K562 (cell line): ENCODE data around the gene ADPRM. TPM values are rescaled to one million over a fixed set of nuclear protein-coding genes. Genes with fewer than 3 reads are reported as not detected.

Source experiments
- ATAC-seq: fragments of 200-7000 bp; cut with Tn5 transposase; 3 replicates; pipeline ENCODE4 v1.9.1; 2020; ENCODE audit warnings: moderate library complexity
- BruUV-seq: library from RNA; stranded (reverse); fragments of 400-500 nt; replicated peaks from 2 replicates; lab custom pipeline; 2021; lab: Mats Ljungman, UMichigan
- CTCF ChIA-PET: fragments of 300-600 bp; formaldehyde crosslinking; extraction: SDS; loops from one replicate; lab custom pipeline; 2021; ENCODE audit warnings: low intra/inter-chr PET ratio; lab: Yijun Ruan, JAX
- POLR2A ChIA-PET: fragments of 300-600, 350-650 bp; sonication (Branson Sonifier 250); formaldehyde crosslinking; extraction: SDS; loops from one replicate; lab custom pipeline; 2021; ENCODE audit warnings: antibody characterized with exemption, inconsistent platforms; lab: Yijun Ruan, JAX
- DNase-seq, 4 experiments: peaks; one replicate each; pipeline versions ENCODE4 v3.0.0 to v3.0.0-alpha.2; 2011 to 2018; ENCODE audit warnings: low spot score in 3 of 4, mixed read lengths in 3 of 4; ENCODE audit errors: extremely low read depth in 1 of 4
- FAIRE-seq: peaks from 2 replicates; lab custom pipeline; 2011; peaks lifted over from hg19 to GRCh38; lab: Jason Lieb, UNC
- H2AFZ ChIP-seq: 2 replicates; pipeline ENCODE4 v1.6.0; 2011; ENCODE audit warnings: low read depth, low read length, control low read depth, inconsistent platforms
- H3K27ac ChIP-seq: fragments of 200-600 bp; 3 replicates; pipeline ENCODE4 v1.8.0; 2011; ENCODE audit warnings: low read depth, mild to moderate bottlenecking, control low read depth, inconsistent platforms, low read length, moderate library complexity, mixed read lengths; ENCODE audit errors: extremely low read depth
- H3K27me3 ChIP-seq, 2 experiments: fragments of 300-600 bp in 1 of 2; 2 replicates in 1 of 2; 3 replicates in 1 of 2; pipeline versions ENCODE4 v1.6.0 to v1.8.0; 2011; ENCODE audit warnings: inconsistent platforms in 2 of 2, low read length in 2 of 2, mild to moderate bottlenecking in 1 of 2, mixed read lengths in 1 of 2, moderate library complexity in 1 of 2; ENCODE audit not compliant: control insufficient read depth in 2 of 2, insufficient read depth in 2 of 2
- H3K36me3 ChIP-seq: fragments of 300-600 bp; 3 replicates; pipeline ENCODE4 v1.8.0; 2011; ENCODE audit warnings: mild to moderate bottlenecking, low read length, inconsistent platforms; ENCODE audit not compliant: control insufficient read depth, insufficient read depth
- H3K4me1 ChIP-seq, 2 experiments: fragments of 200-600 bp in 1 of 2; replicated peaks in 1 of 2; 2 replicates in 1 of 2; 3 replicates in 1 of 2; pipeline versions ENCODE4 v1.5.1 to v1.8.0; 2011; ENCODE audit warnings: inconsistent platforms in 2 of 2, low read length in 2 of 2, mild to moderate bottlenecking in 1 of 2, mixed read lengths in 1 of 2, moderate library complexity in 1 of 2; ENCODE audit not compliant: control insufficient read depth in 2 of 2, insufficient read depth in 2 of 2
- H3K4me2 ChIP-seq: 2 replicates; pipeline ENCODE4 v1.6.1; 2011; ENCODE audit warnings: low read length, control low read depth, inconsistent platforms, mixed read lengths; ENCODE audit not compliant: insufficient read depth
- H3K4me3 ChIP-seq: fragments of 200-600 bp; sonication (generic), shearing (Covaris generic); 2 replicates; pipeline ENCODE4 v1.5.1; 2016; ENCODE audit warnings: control low read depth, inconsistent platforms
- H3K79me2 ChIP-seq: fragments of 200-600 bp; 3 replicates; pipeline ENCODE4 v1.8.0; 2011; ENCODE audit warnings: low read length, inconsistent platforms; ENCODE audit not compliant: control insufficient read depth, insufficient read depth
- H3K9ac ChIP-seq, 2 experiments: 2 replicates each; pipeline versions ENCODE4 v1.6.0 to v1.6.1; 2011; ENCODE audit warnings: low read depth in 2 of 2, low read length in 2 of 2, control low read depth in 1 of 2, inconsistent platforms in 1 of 2, mild to moderate bottlenecking in 1 of 2, mixed read lengths in 1 of 2; ENCODE audit not compliant: insufficient read depth in 1 of 2
- H3K9me1 ChIP-seq: one replicate; pipeline ENCODE4 v1.6.0; 2011; ENCODE audit warnings: inconsistent platforms, mild to moderate bottlenecking, low read length, moderate library complexity; ENCODE audit not compliant: control insufficient read depth, insufficient read depth
- H3K9me3 ChIP-seq: replicated peaks from 2 replicates; pipeline ENCODE4 v1.5.1; 2011; ENCODE audit warnings: low read depth, low read length, inconsistent platforms; ENCODE audit not compliant: control insufficient read depth, insufficient read depth
- H4K20me1 ChIP-seq: replicated peaks from 2 replicates; pipeline ENCODE4 v1.6.1; 2011; ENCODE audit warnings: low read length, inconsistent platforms, mixed read lengths; ENCODE audit not compliant: control insufficient read depth, insufficient read depth
- ARID3B ChIP-seq: fragments of 250-450 bp; sonication (Bioruptor Pico); IDR thresholded peaks from 2 replicates; pipeline ENCODE4 v1.4.0; 2020; ENCODE audit warnings: borderline replicate concordance
- EGR1 ChIP-seq: fragments of 450-650 bp; conservative IDR thresholded peaks from 2 replicates; pipeline ENCODE4 v1.6.1; 2017; ENCODE audit warnings: mild to moderate bottlenecking
- HDGF ChIP-seq: fragments of 450-650 bp; IDR thresholded peaks from 2 replicates; pipeline ENCODE4 v1.6.1; 2016
- HINFP ChIP-seq: fragments of 450-650 bp; conservative IDR thresholded peaks from 2 replicates; pipeline ENCODE4 v1.6.1; 2016; ENCODE audit warnings: missing genetic modification characterization, low read depth, mild to moderate bottlenecking, control low read depth, missing compliant biosample characterization
- HNRNPK ChIP-seq: fragments of 200-400 bp; formaldehyde crosslinking; IDR thresholded peaks from one replicate; pipeline ENCODE4 v1.6.1; 2018; ENCODE audit warnings: mild to moderate bottlenecking, low read depth, low read length; ENCODE audit not compliant: poor library complexity, severe bottlenecking
- MAZ ChIP-seq, 2 experiments: fragments of 450-650 bp in 1 of 2; sonication (generic) in 1 of 2; formaldehyde crosslinking; IDR thresholded peaks in 1 of 2; conservative IDR thresholded peaks in 1 of 2; 2 replicates each; pipeline versions ENCODE4 v1.4.0 to v1.5.0; 2020; ENCODE audit warnings: mild to moderate bottlenecking in 1 of 2, missing genetic modification reagents in 1 of 2
- MTA2 ChIP-seq: fragments of 450-650 bp; IDR thresholded peaks from 2 replicates; pipeline ENCODE4 v1.6.1; 2016; ENCODE audit warnings: low read depth
- PHB ChIP-seq: fragments of 250-450 bp; sonication (Bioruptor Pico); IDR thresholded peaks from 2 replicates; pipeline ENCODE4 v1.5.0; 2021
- ZBED1 ChIP-seq: IDR thresholded peaks from 2 replicates; pipeline ENCODE4 v1.6.1; 2014
- ZNF436 ChIP-seq: fragments of 250-450, 450-650 bp; sonication (Bioruptor Pico); formaldehyde crosslinking; IDR thresholded peaks from 2 replicates; pipeline ENCODE4 v1.7.0; 2020; ENCODE audit warnings: mild to moderate bottlenecking
- WGBS: fragments of 100-300 bp; shearing (Covaris generic); methylation state at CpG from one replicate; pipeline ENCODE4 v1.1.6; 2016; ENCODE audit warnings: low coverage, mixed read lengths; ENCODE audit not compliant: insufficient coverage; ENCODE audit errors: missing lambda C conversion rate; 5-methylcytosine and 5-hydroxymethylcytosine counted together
- in situ Hi-C: fragments of 300-500 bp; cut with MboI; formaldehyde crosslinking; loops from 4 replicates; pipeline ENCODE4 v1.15.0; 2018; ENCODE audit warnings: inconsistent platforms, mixed read lengths
- intact Hi-C: fragments of 100-400 bp; cut with micrococcal nuclease; formaldehyde crosslinking; loops from 2 replicates; pipeline ENCODE4 v1.14.2; 2022
- polyA plus RNA-seq, 8 experiments: library from polyadenylated mRNA; depleted of rRNA in 4 of 8; stranded (reverse) in 5 of 8; unstranded in 3 of 8; fragments of >200 nt; fragmentation: Nextera tagmentation in 2 of 8; fragmentation: Illumina TruSeq in 1 of 8; extraction: Ambion mirVana in 2 of 8; extraction: Trizol in 1 of 8; gene quantifications; 2 replicates each; pipeline versions ENCODE4 v1.2.1 to v1.2.3, GENCODE V29; 2011 to 2014; ENCODE audit warnings: inconsistent platforms in 1 of 8, missing spikeins in 1 of 8
- total RNA-seq, 7 experiments: library from RNA; depleted of rRNA in 6 of 7; stranded (reverse); fragments of >200 nt in 6 of 7; fragmentation: Illumina TruSeq in 2 of 7; extraction: Trizol in 2 of 7; gene quantifications; 2 replicates each; pipeline versions ENCODE4 v1.2.1 to v1.2.3, GENCODE V29; 2011 to 2021; ENCODE audit warnings: low replicate concordance in 1 of 7
- TF ChIP-seq, protein P1 (sequence below): fragments of 200-800 bp; sonication (Bioruptor generic); IDR thresholded peaks from 2 replicates; pipeline ENCODE4 v1.6.1; 2017; ENCODE audit warnings: missing genetic modification characterization, missing compliant biosample characterization

The ADPRM gene
- total and polyA plus RNA-seq, 9 of the 15 experiments (the other 6 are each of a cell fraction or from before 2014, with no cell fraction given), result 4.7 to 17.6 (median 6.2) TPM

GRCh38 chr17:10748531-10749181 lies 51.3 kb downstream of the ADPRM start:
- WGBS, result 1% methylated on average over 8 of the region's 9 CpGs
- H3K36me3 ChIP-seq, result no peaks in the 10 kb centered on the region
- ChIA-PET POLR2A (interaction anchor here (0.8 to 1.1 kb wide), 2 partner anchors 11 to 13 kb away, joined by 3 to 4 read pairs; no protein-coding TSS in a partner anchor), CTCF (no interaction called here)
- FAIRE-seq, result no peak
- H3K79me2 ChIP-seq, result no peaks in the 10 kb centered on the region
- no peaks in the 10 kb centered on the region for H4K20me1 ChIP-seq
- H3K9me1 ChIP-seq, result no peaks in the 10 kb centered on the region
- no peak overlapping the region for H2AFZ ChIP-seq
- no peak for TF ChIP-seq EGR1
- TF ChIP-seq ZBED1, result no peak
- TF ChIP-seq PHB (CRISPR knock-in tag), result no peak
- TF ChIP-seq, all 486 proteins: peak for 0
- DNase-seq (no peak), ATAC-seq (no peak)
- Histone ChIP-seq H3K4me2 (no peak overlapping the region), H3K4me3 (no peak overlapping the region), H3K9ac (no peak overlapping the region), H3K27me3 (peaks cover 0 to 10% of the 10 kb centered on the region in 2 experiments; a peak in 1 of 5 replicates), H3K9me3 (no peaks in the 10 kb centered on the region), H3K27ac (no peak overlapping the region), H3K4me1 (no peaks in the 10 kb centered on the region)
- BruUV-seq, result no TSS peak
- intact Hi-C loops (no loop called here), in situ Hi-C loops (no loop called here)

GRCh38 chr17:10750210-10750609 lies 52.8 kb downstream of the ADPRM start:
- DNase-seq, result no peak
- no peak overlapping the region for H2AFZ ChIP-seq
- intact Hi-C loops, result no loop called here
- TF ChIP-seq, protein P1, sequence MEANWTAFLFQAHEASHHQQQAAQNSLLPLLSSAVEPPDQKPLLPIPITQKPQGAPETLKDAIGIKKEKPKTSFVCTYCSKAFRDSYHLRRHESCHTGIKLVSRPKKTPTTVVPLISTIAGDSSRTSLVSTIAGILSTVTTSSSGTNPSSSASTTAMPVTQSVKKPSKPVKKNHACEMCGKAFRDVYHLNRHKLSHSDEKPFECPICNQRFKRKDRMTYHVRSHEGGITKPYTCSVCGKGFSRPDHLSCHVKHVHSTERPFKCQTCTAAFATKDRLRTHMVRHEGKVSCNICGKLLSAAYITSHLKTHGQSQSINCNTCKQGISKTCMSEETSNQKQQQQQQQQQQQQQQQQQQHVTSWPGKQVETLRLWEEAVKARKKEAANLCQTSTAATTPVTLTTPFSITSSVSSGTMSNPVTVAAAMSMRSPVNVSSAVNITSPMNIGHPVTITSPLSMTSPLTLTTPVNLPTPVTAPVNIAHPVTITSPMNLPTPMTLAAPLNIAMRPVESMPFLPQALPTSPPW (CRISPR knock-in tag), result no peak
- TF ChIP-seq ARID3B, result no peak
- no peak for TF ChIP-seq MAZ (CRISPR knock-in tag; conservative IDR thresholded peaks at IDR 0.05 in 1 of 2, IDR thresholded peaks at IDR 0.05 in 1 of 2)
- no peak for TF ChIP-seq HDGF
- TF ChIP-seq ZNF436 (CRISPR knock-in tag), result no peak
- TF ChIP-seq HNRNPK, result no peak
- no peak for TF ChIP-seq MTA2
- TF ChIP-seq HINFP (tag), result no peak

More at GRCh38 chr17:10750210-10750609, 52.8 kb downstream of the ADPRM start:
- ChIA-PET POLR2A (no interaction called here), CTCF (no interaction called here)
- Histone ChIP-seq H3K9me3 (no peaks in the 10 kb centered on the region), H3K36me3 (no peaks in the 10 kb centered on the region), H3K4me1 (no peaks in the 10 kb centered on the region), H3K27me3 (peaks cover 0 to 10% of the 10 kb centered on the region in 2 experiments; a peak in 1 of 5 replicates), H3K9ac (no peak overlapping the region), H3K27ac (no peak overlapping the region), H3K79me2 (no peaks in the 10 kb centered on the region), H3K9me1 (no peaks in the 10 kb centered on the region), H3K4me3 (no peak overlapping the region), H4K20me1 (peaks cover 6% of the 10 kb centered on the region; the same call in 1 of the 2 replicates), H3K4me2 (no peak overlapping the region)
- no peak for FAIRE-seq
- no TSS peak for BruUV-seq
- no peak for ATAC-seq
- in situ Hi-C loops, result no loop called here
- WGBS, result 0% methylated on average over 4 of the region's 4 CpGs
